HG03135 (cell line): ENCODE results near the gene HOXA3.

ENCODE experiments used
- ATAC-seq: cut with Tn5 transposase; IDR thresholded peaks from one replicate; pipeline ENCODE4 v1.9.1; 2021; ENCODE audit warnings: mild to moderate bottlenecking, moderate library complexity; ENCODE audit not compliant: unreplicated experiment

HOXA3 gene

GRCh38 chr7:27116962-27117886 is 35.2 kb downstream of the HOXA3 start:
- no peak for ATAC-seq

- ATAC-seq = no peak
Observed at GRCh38 chr7:27116031-27116961, 36.1 kb downstream of the HOXA3 start.

GRCh38 chr7:27115221-27116026 is 37.0 kb downstream of the HOXA3 start:
- ATAC-seq = no peak

GRCh38 chr7:27114881-27115220 is 37.5 kb downstream of the HOXA3 start:
- no peak for ATAC-seq

GRCh38 chr7:27113991-27114769 is 38.2 kb downstream of the HOXA3 start:
- ATAC-seq = no peak

- ATAC-seq = no peak
Observed at GRCh38 chr7:27112955-27113949, 39.1 kb downstream of the HOXA3 start.

GRCh38 chr7:27112361-27112760 is 40.0 kb downstream of the HOXA3 start:
- ATAC-seq = no peak

GRCh38 chr7:27111751-27112277 is 40.6 kb downstream of the HOXA3 start:
- no peak for ATAC-seq

- ATAC-seq = no peak
Observed at GRCh38 chr7:27111042-27111750, 41.2 kb downstream of the HOXA3 start.

GRCh38 chr7:27110186-27111031 is 42.0 kb downstream of the HOXA3 start:
- ATAC-seq = no peak

- ATAC-seq = no peak
Observed at GRCh38 chr7:27109466-27110185, 42.8 kb downstream of the HOXA3 start.

GRCh38 chr7:27108390-27109127 is 43.8 kb downstream of the HOXA3 start:
- ATAC-seq = no peak

GRCh38 chr7:27107391-27108381 is 44.7 kb downstream of the HOXA3 start:
- no peak for ATAC-seq

GRCh38 chr7:27106901-27107240 is 45.5 kb downstream of the HOXA3 start:
- ATAC-seq = no peak
